GM23338 (cell line): Measurements from ENCODE around the gene PTGR3. TPM values are rescaled to one million over a fixed set of nuclear protein-coding genes. Genes with fewer than 3 reads are reported as not detected.

Experiments
- ATAC-seq: fragments of 200-7000 bp; cut with Tn5 transposase; 3 replicates; pipeline ENCODE4 v1.9.1; 2020
- DNase-seq: peaks from one replicate; pipeline ENCODE4 v3.0.0-alpha.2; 2015; ENCODE audit warnings: low spot score
- H2AFZ ChIP-seq: fragments of 200-600 bp; sonication (generic); 2 replicates; pipeline ENCODE4 v1.8.0; 2016; ENCODE audit warnings: antibody characterized with exemption, mild to moderate bottlenecking, moderate library complexity
- H3F3A ChIP-seq: fragments of 200-600 bp; sonication (generic); replicated peaks from 2 replicates; pipeline ENCODE4 v1.8.0; 2017; ENCODE audit warnings: antibody characterized with exemption, mixed run types, low read depth
- H3K27ac ChIP-seq: fragments of 200-600 bp; sonication (generic); 2 replicates; pipeline ENCODE4 v1.6.1; 2016; ENCODE audit warnings: low read depth
- H3K27me3 ChIP-seq: fragments of 200-600 bp; sonication (generic); 2 replicates; pipeline ENCODE4 v1.8.0; 2016; ENCODE audit warnings: mild to moderate bottlenecking, mixed run types, moderate library complexity; ENCODE audit not compliant: insufficient read depth
- H3K36me3 ChIP-seq: fragments of 200-600 bp; sonication (generic); 2 replicates; pipeline ENCODE4 v1.8.0; 2016; ENCODE audit warnings: mild to moderate bottlenecking; ENCODE audit not compliant: insufficient read depth
- H3K4me1 ChIP-seq: fragments of 200-600 bp; sonication (generic); 2 replicates; pipeline ENCODE4 v1.8.0; 2016; ENCODE audit warnings: mild to moderate bottlenecking, moderate library complexity; ENCODE audit not compliant: insufficient read depth
- H3K4me2 ChIP-seq: fragments of 200-600 bp; sonication (generic); 2 replicates; pipeline ENCODE4 v1.7.1; 2017; ENCODE audit warnings: mixed run types
- H3K4me3 ChIP-seq: fragments of 200-600 bp; sonication (generic); 2 replicates; pipeline ENCODE4 v1.6.1; 2016; ENCODE audit warnings: mixed run types
- H3K79me2 ChIP-seq: fragments of 200-600 bp; sonication (generic); replicated peaks from 2 replicates; pipeline ENCODE4 v1.8.0; 2017; ENCODE audit warnings: mild to moderate bottlenecking; ENCODE audit not compliant: insufficient read depth
- H3K9me2 ChIP-seq: fragments of 200-600 bp; sonication (generic); 2 replicates; pipeline ENCODE4 v1.8.0; 2017; ENCODE audit not compliant: insufficient read depth
- H4K20me1 ChIP-seq: fragments of 200-600 bp; sonication (generic); replicated peaks from 2 replicates; pipeline ENCODE4 v1.8.0; 2017; ENCODE audit warnings: mild to moderate bottlenecking; ENCODE audit not compliant: insufficient read depth
- H3K27ac Mint-ChIP-seq: 2 replicates; pipeline ENCODE4 v1.8.0; 2020; ENCODE audit warnings: inconsistent platforms, mild to moderate bottlenecking, moderate library complexity, mixed read lengths
- H3K27me3 Mint-ChIP-seq: 3 replicates; pipeline ENCODE4 v1.8.0; 2022; ENCODE audit warnings: low read depth, mild to moderate bottlenecking, moderate library complexity, mixed read lengths, inconsistent platforms; ENCODE audit not compliant: insufficient read depth, poor library complexity
- H3K36me3 Mint-ChIP-seq: 3 replicates; pipeline ENCODE4 v1.8.0; 2021; ENCODE audit warnings: low read depth, mild to moderate bottlenecking, inconsistent platforms, moderate library complexity, mixed read lengths
- H3K4me1 Mint-ChIP-seq: 3 replicates; pipeline ENCODE4 v1.8.0; 2020; ENCODE audit warnings: mild to moderate bottlenecking, inconsistent platforms, mixed read lengths
- H3K4me3 Mint-ChIP-seq: 3 replicates; pipeline ENCODE4 v1.8.0; 2021; ENCODE audit warnings: moderate library complexity, mild to moderate bottlenecking, inconsistent platforms, mixed read lengths
- H3K9me3 Mint-ChIP-seq: 3 replicates; pipeline ENCODE4 v1.8.0; 2020; ENCODE audit warnings: moderate library complexity, mild to moderate bottlenecking, inconsistent platforms, mixed read lengths
- CREB1 ChIP-seq: fragments of 250-450 bp; sonication (Bioruptor Pico); IDR thresholded peaks from 2 replicates; pipeline ENCODE4 v1.5.0; 2020; ENCODE audit warnings: low read depth, mild to moderate bottlenecking, moderate library complexity
- CTCF ChIP-seq, 2 experiments: fragments of 200-600 bp in 1 of 2; sonication (generic) in 1 of 2; conservative IDR thresholded peaks; 2 replicates each; pipeline versions ENCODE4 v1.5.1 to v1.6.1; 2016 to 2017; ENCODE audit warnings: antibody characterized with exemption in 2 of 2, low read depth in 2 of 2, mild to moderate bottlenecking in 2 of 2, moderate library complexity in 1 of 2
- EZH2 ChIP-seq: fragments of 200-600 bp; sonication (generic); IDR thresholded peaks from one replicate; pipeline ENCODE4 v1.8.0; 2017; ENCODE audit warnings: antibody characterized with exemption, mild to moderate bottlenecking, low read depth; ENCODE audit not compliant: unreplicated experiment
- EZH2phosphoT487 ChIP-seq: fragments of 200-600 bp; sonication (generic); IDR thresholded peaks from one replicate; pipeline ENCODE4 v1.8.1; 2018; ENCODE audit warnings: antibody characterized with exemption; ENCODE audit not compliant: unreplicated experiment
- JUNB ChIP-seq: IDR thresholded peaks from one replicate; pipeline ENCODE4 v1.6.1; 2016; ENCODE audit warnings: antibody characterized with exemption; ENCODE audit not compliant: unreplicated experiment
- NANOG ChIP-seq: IDR thresholded peaks from 2 replicates; pipeline ENCODE4 v1.6.1; 2016; ENCODE audit warnings: antibody characterized with exemption, borderline replicate concordance
- POLR2AphosphoS5 ChIP-seq: IDR thresholded peaks from 2 replicates; pipeline ENCODE4 v1.6.1; 2016; ENCODE audit warnings: antibody characterized with exemption, low read depth
- REST ChIP-seq: IDR thresholded peaks from one replicate; pipeline ENCODE4 v1.6.1; 2018; ENCODE audit warnings: antibody characterized with exemption; ENCODE audit not compliant: unreplicated experiment
- STAT1 ChIP-seq: IDR thresholded peaks from one replicate; pipeline ENCODE4 v1.6.1; 2016; ENCODE audit warnings: antibody characterized with exemption; ENCODE audit not compliant: unreplicated experiment
- ZNF114 ChIP-seq: fragments of 250-450 bp; sonication (Bioruptor Pico); IDR thresholded peaks from 2 replicates; pipeline ENCODE4 v1.5.0; 2020; ENCODE audit warnings: mild to moderate bottlenecking, moderate library complexity
- ZNF331 ChIP-seq: fragments of 250-450 bp; sonication (Bioruptor Pico); IDR thresholded peaks from 2 replicates; pipeline ENCODE4 v1.5.0; 2020; ENCODE audit warnings: low read depth, mild to moderate bottlenecking, moderate library complexity
- polyA plus RNA-seq: library from polyadenylated mRNA; unstranded; fragments of >200 nt; fragmentation: Nextera tagmentation; extraction: Ambion mirVana; gene quantifications from 2 replicates; pipeline ENCODE4 v1.2.1, GENCODE V29; 2016
- total RNA-seq: library from RNA; depleted of rRNA; stranded (reverse); fragments of >200 nt; shearing (Covaris generic); gene quantifications from 2 replicates; pipeline ENCODE4 v1.2.3, GENCODE V29; 2014
- TF ChIP-seq, protein P1 (sequence below): fragments of 250-450 bp; sonication (Bioruptor Pico); IDR thresholded peaks from 2 replicates; pipeline ENCODE4 v1.5.0; 2020; ENCODE audit warnings: mild to moderate bottlenecking, moderate library complexity
- TF ChIP-seq, protein P2 (sequence below): IDR thresholded peaks from 2 replicates; pipeline ENCODE4 v1.6.1; 2016; ENCODE audit warnings: antibody characterized with exemption

The PTGR3 gene
- total and polyA plus RNA-seq, 2 experiments from 2014 or later = 0.84 to 1.5 TPM

- Histone ChIP-seq H3K27ac (no peak overlapping the region), H3K4me2 (no peak overlapping the region), H4K20me1 (no peaks in the 10 kb centered on the region), H3K36me3 (no peaks in the 10 kb centered on the region), H3K4me3 (no peak overlapping the region), H3K79me2 (no peaks in the 10 kb centered on the region), H3F3A (no peaks in the 10 kb centered on the region), H3K27me3 (no peaks in the 10 kb centered on the region), H3K9me2 (no peaks in the 10 kb centered on the region), H2AFZ (no peak overlapping the region), H3K4me1 (no peaks in the 10 kb centered on the region)
- no peaks in the 10 kb centered on the region for H3K27me3 Mint-ChIP-seq
- DNase-seq (no peak), ATAC-seq (no peak)
- TF ChIP-seq CTCF (conservative IDR thresholded peaks at IDR 0.05; ENCODE audit: low read depth in 2 of 2) (no peak), CREB1 (CRISPR knock-in tag) (no peak), POLR2AphosphoS5 (no peak), JUNB (no peak), ZNF331 (CRISPR knock-in tag) (no peak), EZH2 (no peak), EZH2phosphoT487 (no peak), ZNF114 (CRISPR knock-in tag) (no peak), STAT1 (no peak), NANOG (no peak), REST (no peak)
- TF ChIP-seq, protein P1, sequence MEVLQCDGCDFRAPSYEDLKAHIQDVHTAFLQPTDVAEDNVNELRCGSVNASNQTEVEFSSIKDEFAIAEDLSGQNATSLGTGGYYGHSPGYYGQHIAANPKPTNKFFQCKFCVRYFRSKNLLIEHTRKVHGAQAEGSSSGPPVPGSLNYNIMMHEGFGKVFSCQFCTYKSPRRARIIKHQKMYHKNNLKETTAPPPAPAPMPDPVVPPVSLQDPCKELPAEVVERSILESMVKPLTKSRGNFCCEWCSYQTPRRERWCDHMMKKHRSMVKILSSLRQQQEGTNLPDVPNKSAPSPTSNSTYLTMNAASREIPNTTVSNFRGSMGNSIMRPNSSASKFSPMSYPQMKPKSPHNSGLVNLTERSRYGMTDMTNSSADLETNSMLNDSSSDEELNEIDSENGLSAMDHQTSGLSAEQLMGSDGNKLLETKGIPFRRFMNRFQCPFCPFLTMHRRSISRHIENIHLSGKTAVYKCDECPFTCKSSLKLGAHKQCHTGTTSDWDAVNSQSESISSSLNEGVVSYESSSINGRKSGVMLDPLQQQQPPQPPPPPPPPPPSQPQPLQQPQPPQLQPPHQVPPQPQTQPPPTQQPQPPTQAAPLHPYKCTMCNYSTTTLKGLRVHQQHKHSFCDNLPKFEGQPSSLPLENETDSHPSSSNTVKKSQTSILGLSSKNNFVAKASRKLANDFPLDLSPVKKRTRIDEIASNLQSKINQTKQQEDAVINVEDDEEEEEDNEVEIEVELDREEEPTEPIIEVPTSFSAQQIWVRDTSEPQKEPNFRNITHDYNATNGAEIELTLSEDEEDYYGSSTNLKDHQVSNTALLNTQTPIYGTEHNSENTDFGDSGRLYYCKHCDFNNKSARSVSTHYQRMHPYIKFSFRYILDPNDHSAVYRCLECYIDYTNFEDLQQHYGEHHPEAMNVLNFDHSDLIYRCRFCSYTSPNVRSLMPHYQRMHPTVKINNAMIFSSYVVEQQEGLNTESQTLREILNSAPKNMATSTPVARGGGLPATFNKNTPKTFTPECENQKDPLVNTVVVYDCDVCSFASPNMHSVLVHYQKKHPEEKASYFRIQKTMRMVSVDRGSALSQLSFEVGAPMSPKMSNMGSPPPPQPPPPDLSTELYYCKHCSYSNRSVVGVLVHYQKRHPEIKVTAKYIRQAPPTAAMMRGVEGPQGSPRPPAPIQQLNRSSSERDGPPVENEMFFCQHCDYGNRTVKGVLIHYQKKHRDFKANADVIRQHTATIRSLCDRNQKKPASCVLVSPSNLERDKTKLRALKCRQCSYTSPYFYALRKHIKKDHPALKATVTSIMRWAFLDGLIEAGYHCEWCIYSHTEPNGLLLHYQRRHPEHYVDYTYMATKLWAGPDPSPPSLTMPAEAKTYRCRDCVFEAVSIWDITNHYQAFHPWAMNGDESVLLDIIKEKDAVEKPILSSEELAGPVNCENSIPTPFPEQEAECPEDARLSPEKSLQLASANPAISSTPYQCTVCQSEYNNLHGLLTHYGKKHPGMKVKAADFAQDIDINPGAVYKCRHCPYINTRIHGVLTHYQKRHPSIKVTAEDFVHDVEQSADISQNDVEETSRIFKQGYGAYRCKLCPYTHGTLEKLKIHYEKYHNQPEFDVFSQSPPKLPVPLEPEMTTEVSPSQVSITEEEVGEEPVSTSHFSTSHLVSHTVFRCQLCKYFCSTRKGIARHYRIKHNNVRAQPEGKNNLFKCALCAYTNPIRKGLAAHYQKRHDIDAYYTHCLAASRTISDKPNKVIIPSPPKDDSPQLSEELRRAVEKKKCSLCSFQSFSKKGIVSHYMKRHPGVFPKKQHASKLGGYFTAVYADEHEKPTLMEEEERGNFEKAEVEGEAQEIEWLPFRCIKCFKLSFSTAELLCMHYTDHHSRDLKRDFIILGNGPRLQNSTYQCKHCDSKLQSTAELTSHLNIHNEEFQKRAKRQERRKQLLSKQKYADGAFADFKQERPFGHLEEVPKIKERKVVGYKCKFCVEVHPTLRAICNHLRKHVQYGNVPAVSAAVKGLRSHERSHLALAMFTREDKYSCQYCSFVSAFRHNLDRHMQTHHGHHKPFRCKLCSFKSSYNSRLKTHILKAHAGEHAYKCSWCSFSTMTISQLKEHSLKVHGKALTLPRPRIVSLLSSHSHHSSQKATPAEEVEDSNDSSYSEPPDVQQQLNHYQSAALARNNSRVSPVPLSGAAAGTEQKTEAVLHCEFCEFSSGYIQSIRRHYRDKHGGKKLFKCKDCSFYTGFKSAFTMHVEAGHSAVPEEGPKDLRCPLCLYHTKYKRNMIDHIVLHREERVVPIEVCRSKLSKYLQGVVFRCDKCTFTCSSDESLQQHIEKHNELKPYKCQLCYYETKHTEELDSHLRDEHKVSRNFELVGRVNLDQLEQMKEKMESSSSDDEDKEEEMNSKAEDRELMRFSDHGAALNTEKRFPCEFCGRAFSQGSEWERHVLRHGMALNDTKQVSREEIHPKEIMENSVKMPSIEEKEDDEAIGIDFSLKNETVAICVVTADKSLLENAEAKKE (CRISPR knock-in tag) = no peak
- TF ChIP-seq, protein P2, sequence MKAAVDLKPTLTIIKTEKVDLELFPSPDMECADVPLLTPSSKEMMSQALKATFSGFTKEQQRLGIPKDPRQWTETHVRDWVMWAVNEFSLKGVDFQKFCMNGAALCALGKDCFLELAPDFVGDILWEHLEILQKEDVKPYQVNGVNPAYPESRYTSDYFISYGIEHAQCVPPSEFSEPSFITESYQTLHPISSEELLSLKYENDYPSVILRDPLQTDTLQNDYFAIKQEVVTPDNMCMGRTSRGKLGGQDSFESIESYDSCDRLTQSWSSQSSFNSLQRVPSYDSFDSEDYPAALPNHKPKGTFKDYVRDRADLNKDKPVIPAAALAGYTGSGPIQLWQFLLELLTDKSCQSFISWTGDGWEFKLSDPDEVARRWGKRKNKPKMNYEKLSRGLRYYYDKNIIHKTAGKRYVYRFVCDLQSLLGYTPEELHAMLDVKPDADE = no peak
- no peaks in the 10 kb centered on the region for H3K9me3 Mint-ChIP-seq
- no peak overlapping the region for H3K4me3 Mint-ChIP-seq
- peaks cover under 1% of the 10 kb centered on the region; the same call in 1 of the 3 replicates for H3K4me1 Mint-ChIP-seq
- H3K36me3 Mint-ChIP-seq = no peaks in the 10 kb centered on the region
- no peak overlapping the region for H3K27ac Mint-ChIP-seq
Observed at GRCh38 chr18:75192899-75193298, 16.0 kb downstream of the PTGR3 start.
